Upper lobe of left lung (tissue), 6 donors: ENCODE measurements around the gene CLCN2. TPM values are rescaled to one million over a fixed set of nuclear protein-coding genes. Genes with fewer than 3 reads are reported as not detected.

Source experiments
- ATAC-seq, 2 donors: fragments of 200-7000 bp; cut with Tn5 transposase; one replicate each; pipeline ENCODE4 v1.9.1; 2022; ENCODE audit warnings: mild to moderate bottlenecking in 2 of 2, moderate library complexity in 2 of 2; ENCODE audit not compliant: low FRiP score in 2 of 2
- DNase-seq, 2 donors: peaks; one replicate each; pipeline ENCODE4 v3.0.0-alpha.2; 2019 to 2020
- H3K27ac ChIP-seq, 4 donors: fragments of 200-600 bp; sonication (generic); one replicate each; pipeline ENCODE4 v1.5.1; 2016 to 2019
- H3K27me3 ChIP-seq, 4 donors: fragments of 200-600 bp; sonication (generic); one replicate each; pipeline ENCODE4 v1.5.1; 2017 to 2019
- H3K36me3 ChIP-seq, 4 donors: fragments of 200-600 bp; sonication (generic); one replicate each; pipeline ENCODE4 v1.5.1; 2016 to 2019
- H3K4me1 ChIP-seq, 4 donors: fragments of 200-600 bp; sonication (generic); one replicate each; pipeline ENCODE4 v1.5.1; 2018 to 2019
- H3K4me3 ChIP-seq, 4 donors: fragments of 200-600 bp; sonication (generic); one replicate each; pipeline ENCODE4 v1.5.1; 2017 to 2019; ENCODE audit warnings: mild to moderate bottlenecking in 2 of 4, moderate library complexity in 1 of 4
- H3K9me3 ChIP-seq, 4 donors: fragments of 200-600 bp; sonication (generic); one replicate each; pipeline ENCODE4 v1.5.1; 2018 to 2019
- CTCF ChIP-seq, 6 experiments: fragments of 450-650 bp in 4 of 6; fragments of 200-600 bp in 2 of 6; sonication (generic) in 2 of 6; IDR thresholded peaks; one replicate each; pipeline ENCODE4 v1.5.1; 2016 to 2019; ENCODE audit warnings: antibody characterized with exemption in 6 of 6
- EP300 ChIP-seq, 4 donors: sonication (generic); formaldehyde crosslinking; IDR thresholded peaks; one replicate each; pipeline ENCODE4 v1.5.1; 2017; ENCODE audit warnings: antibody characterized with exemption in 4 of 4, control low read depth in 2 of 4
- POLR2A ChIP-seq, 4 donors: fragments of 450-650 bp; IDR thresholded peaks; one replicate each; pipeline ENCODE4 v1.5.1; 2016 to 2017; ENCODE audit warnings: antibody characterized with exemption in 4 of 4, mild to moderate bottlenecking in 2 of 4
- POLR2AphosphoS5 ChIP-seq, 2 donors: sonication (generic); formaldehyde crosslinking; IDR thresholded peaks; one replicate each; pipeline ENCODE4 v1.5.1; 2017; ENCODE audit warnings: antibody characterized with exemption in 2 of 2
- WGBS, 2 donors: methylation state at CpG; one replicate each; pipeline ENCODE4 v1.1.5; 2017 to 2018; 5-methylcytosine and 5-hydroxymethylcytosine counted together
- total RNA-seq, 6 donors: library from RNA; depleted of rRNA in 4 of 6; stranded (reverse); fragments of >200 nt in 4 of 6; gene quantifications; one replicate each; pipeline versions ENCODE4 v1.1.0 to v1.2.1, GENCODE V29; 2016 to 2021
- donor health status: DM: no; HTN: no; CAD: no; lungs with moderate emphysema.
- donor health status: DM: no; HTN: yes; CAD: no; lungs with severe emphysema.

The CLCN2 gene
- total RNA-seq, 6 donors from 2014 or later, result 3.0 to 14.7 (median 5.3) TPM

- 61 to 94% methylated on average over 2 to 4 of the region's 4 CpGs for WGBS, 2 donors
- TF ChIP-seq POLR2AphosphoS5 (IDR thresholded peaks at IDR 0.05) (no peak), POLR2A (IDR thresholded peaks at IDR 0.05) (no peak), CTCF (IDR thresholded peaks at IDR 0.05) (no peak), EP300 (IDR thresholded peaks at IDR 0.05) (no peak)
- peak overlapping the region; percentile 93 to 97 (median 95) for H3K27ac ChIP-seq
- H3K4me1 ChIP-seq, result peaks cover 32 to 47% (median 39%) of the 10 kb centered on the region in 4 donors
- H3K36me3 ChIP-seq, result peaks cover 32 to 52% (median 43%) of the 10 kb centered on the region in 4 donors
- peak overlapping the region in 3 of 4 donors; percentile 67 to 93 (median 87) for H3K4me3 ChIP-seq
- ATAC-seq (peak in 1 of 2 donors; percentile 0), DNase-seq (no peak)
- no peaks in the 10 kb centered on the region for H3K9me3 ChIP-seq
- no peaks in the 10 kb centered on the region for H3K27me3 ChIP-seq
Observed at GRCh38 chr3:184335291-184335660, 26.1 kb downstream of the CLCN2 start.

DNA sequence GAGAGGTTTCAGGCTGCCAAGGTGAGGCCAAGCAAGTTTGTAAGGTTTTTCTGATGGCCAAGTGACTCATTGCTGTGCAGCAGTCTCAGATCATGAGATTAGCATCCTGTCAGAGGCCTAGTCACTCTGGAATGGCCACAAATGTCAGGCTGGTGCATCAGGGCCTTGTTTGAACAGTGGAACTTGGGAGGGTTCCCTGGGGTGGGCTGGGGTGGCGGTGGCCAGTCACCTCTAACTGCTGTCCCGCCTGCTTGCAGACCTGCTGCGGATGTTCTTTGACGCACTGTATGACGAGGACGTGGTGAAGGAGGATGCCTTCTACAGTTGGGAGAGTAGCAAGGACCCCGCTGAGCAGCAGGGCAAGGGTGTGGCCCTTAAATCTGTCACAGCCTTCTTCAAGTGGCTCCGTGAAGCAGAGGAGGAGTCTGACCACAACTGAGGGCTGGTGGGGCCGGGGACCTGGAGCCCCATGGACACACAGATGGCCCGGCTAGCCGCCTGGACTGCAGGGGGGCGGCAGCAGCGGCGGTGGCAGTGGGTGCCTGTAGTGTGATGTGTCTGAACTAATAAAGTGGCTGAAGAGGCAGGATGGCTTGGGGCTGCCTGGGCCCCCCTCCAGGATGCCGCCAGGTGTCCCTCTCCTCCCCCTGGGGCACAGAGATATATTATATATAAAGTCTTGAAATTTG lies 26.8 kb downstream of the CLCN2 start:
- peak in 1 of 2 donors; percentile 83 for DNase-seq
- peaks cover 32 to 47% (median 39%) of the 10 kb centered on the region in 4 donors for H3K4me1 ChIP-seq
- ATAC-seq, result no peak
- TF ChIP-seq POLR2A (IDR thresholded peaks at IDR 0.05) (no peak), POLR2AphosphoS5 (IDR thresholded peaks at IDR 0.05) (no peak), EP300 (IDR thresholded peaks at IDR 0.05) (no peak), CTCF (IDR thresholded peaks at IDR 0.05) (no peak)
- H3K27me3 ChIP-seq, result no peaks in the 10 kb centered on the region
- no peaks in the 10 kb centered on the region for H3K9me3 ChIP-seq
- peaks cover 37 to 59% (median 49%) of the 10 kb centered on the region in 4 donors for H3K36me3 ChIP-seq
- peak overlapping the region; percentile 93 to 97 (median 95) for H3K27ac ChIP-seq
- 79 to 83% methylated on average over 15 of the region's 15 CpGs for WGBS, 2 donors
- H3K4me3 ChIP-seq, result no peak overlapping the region

- DNase-seq (no peak), ATAC-seq (no peak)
- TF ChIP-seq POLR2AphosphoS5 (IDR thresholded peaks at IDR 0.05) (no peak), POLR2A (IDR thresholded peaks at IDR 0.05) (no peak), EP300 (IDR thresholded peaks at IDR 0.05) (no peak), CTCF (IDR thresholded peaks at IDR 0.05) (no peak)
- Histone ChIP-seq H3K27me3 (no peaks in the 10 kb centered on the region), H3K27ac (peak overlapping the region in 1 of 4 donors; percentile 9), H3K36me3 (peaks cover 47 to 68% (median 58%) of the 10 kb centered on the region in 4 donors), H3K4me1 (peaks cover 30 to 41% (median 34%) of the 10 kb centered on the region in 4 donors), H3K9me3 (no peaks in the 10 kb centered on the region), H3K4me3 (no peak overlapping the region)
- 81 to 87% methylated on average over 2 to 3 of the region's 3 CpGs for whole genome bisulfite sequencing, 2 donors
Observed at GRCh38 chr3:184333700-184334099, 27.7 kb downstream of the CLCN2 start.

DNA sequence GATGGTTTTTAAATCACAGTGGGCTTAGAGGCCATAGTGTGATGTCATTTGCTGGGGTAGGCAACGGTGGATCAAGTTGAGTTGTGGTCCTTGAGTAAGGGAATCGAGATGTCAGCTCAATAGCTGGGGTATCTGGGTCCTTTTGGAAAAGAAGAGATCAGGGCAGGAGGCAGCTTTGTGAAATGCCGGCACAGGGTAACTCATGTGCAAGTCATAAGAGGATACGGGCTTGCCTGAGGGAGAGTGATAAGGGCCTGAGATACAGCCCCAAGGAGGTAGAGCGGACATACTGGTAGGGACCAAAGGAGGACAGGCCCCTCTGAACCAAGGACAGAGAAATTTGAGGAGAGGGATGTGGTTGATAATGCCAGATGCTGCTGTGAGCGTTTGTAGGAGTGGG lies 28.2 kb downstream of the CLCN2 start:
- ATAC-seq, result no peak
- no peak for DNase-seq
- Histone ChIP-seq H3K27me3 (no peaks in the 10 kb centered on the region), H3K9me3 (no peaks in the 10 kb centered on the region), H3K4me1 (peaks cover 25 to 36% (median 29%) of the 10 kb centered on the region in 4 donors), H3K36me3 (peaks cover 52 to 73% (median 63%) of the 10 kb centered on the region in 4 donors), H3K4me3 (no peak overlapping the region), H3K27ac (peak overlapping the region in 3 of 4 donors; percentile 20 to 37 (median 24))
- TF ChIP-seq POLR2AphosphoS5 (IDR thresholded peaks at IDR 0.05) (no peak), CTCF (IDR thresholded peaks at IDR 0.05) (no peak), EP300 (IDR thresholded peaks at IDR 0.05) (no peak), POLR2A (IDR thresholded peaks at IDR 0.05) (no peak)
- WGBS, 2 donors, result 84 to 91% methylated on average over 6 of the region's 6 CpGs
